Stimulated activated CD8-positive, alpha-beta memory T cell treated with anti-CD3 and anti-CD28 coated beads, Interleukin-12 subunit alpha, Interleukin-12 subunit beta, amount 100 ng/mL, for 1 hour (primary cell): ENCODE results near the gene SLC7A6.
A peak's percentile ranks its signal among the peaks of the same experiment; 100 is the strongest.

Experiments used
- DNase-seq: peaks from one replicate; pipeline ENCODE4 v3.0.0-alpha.2; 2020; ENCODE audit warnings: low read depth

Gene SLC7A6

GRCh38 chr16:68235108-68235886 lies 29.0 kb upstream of the SLC7A6 start:
- DNase-seq, result no peak

- no peak for DNase-seq
These were observed 28.5 kb upstream of the SLC7A6 start, which contains the start of gene ESRP2 for GRCh38 chr16:68235887-68236136. ESRP2 (minus strand) TSS chr16:68236127; CDS start chr16:68236045, 82 bp downstream.

- no peak for DNase-seq
These were observed 28.0 kb upstream of the SLC7A6 start for GRCh38 chr16:68236137-68236825.

- DNase-seq, result no peak
These were observed 27.5 kb upstream of the SLC7A6 start for GRCh38 chr16:68236826-68237242.

GRCh38 chr16:68237243-68238028 lies 26.9 kb upstream of the SLC7A6 start:
- peak; percentile 75 for DNase-seq

- no peak for DNase-seq
These were observed 26.3 kb upstream of the SLC7A6 start for GRCh38 chr16:68238029-68238345.

GRCh38 chr16:68242085-68242484 lies 22.2 kb upstream of the SLC7A6 start:
- DNase-seq, result no peak

- no peak for DNase-seq
These were observed 21.1 kb upstream of the SLC7A6 start for GRCh38 chr16:68242926-68243858.

GRCh38 chr16:68244481-68244902 lies 19.8 kb upstream of the SLC7A6 start:
- DNase-seq, result no peak

- DNase-seq, result peak; percentile 95
These were observed 19.1 kb upstream of the SLC7A6 start, which contains the start of gene PLA2G15 for GRCh38 chr16:68244903-68245853. PLA2G15 (plus strand) TSS chr16:68245373; CDS start chr16:68245427, 54 bp downstream.

GRCh38 chr16:68246121-68246520 lies 18.2 kb upstream of the SLC7A6 start:
- no peak for DNase-seq

- no peak for DNase-seq
These were observed 17.7 kb upstream of the SLC7A6 start for GRCh38 chr16:68246666-68247065.

GRCh38 chr16:68247400-68247799 lies 16.9 kb upstream of the SLC7A6 start:
- DNase-seq, result no peak

- no peak for DNase-seq
These were observed 16.4 kb upstream of the SLC7A6 start for GRCh38 chr16:68247932-68248331.

GRCh38 chr16:68249371-68249770 lies 15.0 kb upstream of the SLC7A6 start:
- DNase-seq, result no peak

- no peak for DNase-seq
These were observed 13.4 kb upstream of the SLC7A6 start for GRCh38 chr16:68250951-68251350.

GRCh38 chr16:68251832-68252231 lies 12.5 kb upstream of the SLC7A6 start:
- DNase-seq, result no peak

GRCh38 chr16:68252383-68252782 lies 11.9 kb upstream of the SLC7A6 start:
- no peak for DNase-seq

- DNase-seq, result no peak
These were observed 10.6 kb upstream of the SLC7A6 start for GRCh38 chr16:68253721-68254120.

- DNase-seq, result no peak
These were observed 8.6 kb upstream of the SLC7A6 start for GRCh38 chr16:68255712-68256111.
